ENCODE results near the gene RPL32. TPM values are rescaled to one million over a fixed set of nuclear protein-coding genes. Genes with fewer than 3 reads are reported as not detected.
A peak's percentile ranks its signal among the peaks of the same experiment; 100 is the strongest.

Gene RPL32
- total and polyA plus RNA-seq, 2 donors (not counting 1 experiment from before 2014, with no cell fraction given), result 1,244 to 1,855 TPM

GRCh38 chr3:12798559-12799179, 42.7 kb downstream of the RPL32 start:
- no peak for TF ChIP-seq EZH2 (IDR thresholded peaks at IDR 0.05; ENCODE audit: low read length, missing control alignments)
- no peak for TF ChIP-seq CTCF (conservative IDR thresholded peaks at IDR 0.05 in 1 of 2, IDR thresholded peaks at IDR 0.05 in 1 of 2; ENCODE audit: low read depth in 1 of 2, low read length in 2 of 2)
- H3K4me2 ChIP-seq (ENCODE audit: extremely low read depth, insufficient read depth, low read length), result no peak overlapping the region
- H3K9ac ChIP-seq (ENCODE audit: insufficient read depth, low read length), result no peak overlapping the region
- H3K27me3 ChIP-seq (ENCODE audit: control insufficient read depth, insufficient read depth, low read length), result no peaks in the 10 kb centered on the region
- no peaks in the 10 kb centered on the region for H3K79me2 ChIP-seq (ENCODE audit: control insufficient read depth, insufficient read depth, low read length)
- no peak overlapping the region for H3K27ac ChIP-seq (ENCODE audit: insufficient read depth, low read length)
- H4K20me1 ChIP-seq (ENCODE audit: control insufficient read depth, extremely low read depth, insufficient read depth, low read length), result no peaks in the 10 kb centered on the region
- H3K4me1 ChIP-seq (ENCODE audit: control insufficient read depth, extremely low read depth, insufficient read depth, low read length), result no peaks in the 10 kb centered on the region
- H3K4me3 ChIP-seq (replicated peaks in 1 of 4; ENCODE audit: control extremely low read depth in 1 of 4, insufficient read depth in 1 of 4, low read depth in 3 of 4, low read length in 4 of 4), result no peak overlapping the region
- DNase-seq (ENCODE audit: low read depth in 2 of 2), result no peak
- H3K36me3 ChIP-seq (ENCODE audit: control insufficient read depth, insufficient read depth, low read length), result no peaks in the 10 kb centered on the region
- no peak overlapping the region for H2AFZ ChIP-seq (ENCODE audit: low read length)
- H3K9me3 ChIP-seq (ENCODE audit: control insufficient read depth, insufficient read depth, low read depth, low read length), result no peaks in the 10 kb centered on the region

- Histone ChIP-seq H3K9ac (ENCODE audit: insufficient read depth, low read length) (no peak overlapping the region), H3K27me3 (ENCODE audit: control insufficient read depth, insufficient read depth, low read length) (no peaks in the 10 kb centered on the region), H3K4me1 (ENCODE audit: control insufficient read depth, extremely low read depth, insufficient read depth, low read length) (no peaks in the 10 kb centered on the region), H4K20me1 (ENCODE audit: control insufficient read depth, extremely low read depth, insufficient read depth, low read length) (no peaks in the 10 kb centered on the region), H3K27ac (ENCODE audit: insufficient read depth, low read length) (no peak overlapping the region), H3K36me3 (ENCODE audit: control insufficient read depth, insufficient read depth, low read length) (no peaks in the 10 kb centered on the region), H3K9me3 (ENCODE audit: control insufficient read depth, insufficient read depth, low read depth, low read length) (no peaks in the 10 kb centered on the region), H3K4me3 (replicated peaks in 1 of 4; ENCODE audit: control extremely low read depth in 1 of 4, insufficient read depth in 1 of 4, low read depth in 3 of 4, low read length in 4 of 4) (no peak overlapping the region), H2AFZ (ENCODE audit: low read length) (no peak overlapping the region), H3K4me2 (ENCODE audit: extremely low read depth, insufficient read depth, low read length) (no peak overlapping the region), H3K79me2 (ENCODE audit: control insufficient read depth, insufficient read depth, low read length) (no peaks in the 10 kb centered on the region)
- no peak for DNase-seq (ENCODE audit: low read depth in 2 of 2)
- no peak for TF ChIP-seq CTCF (conservative IDR thresholded peaks at IDR 0.05 in 1 of 2, IDR thresholded peaks at IDR 0.05 in 1 of 2; ENCODE audit: low read depth in 1 of 2, low read length in 2 of 2)
- TF ChIP-seq EZH2 (IDR thresholded peaks at IDR 0.05; ENCODE audit: low read length, missing control alignments), result no peak
Measured at GRCh38 chr3:12797892-12798558, 43.3 kb downstream of the RPL32 start.

- Histone ChIP-seq H3K4me1 (ENCODE audit: control insufficient read depth, extremely low read depth, insufficient read depth, low read length) (no peaks in the 10 kb centered on the region), H3K27me3 (ENCODE audit: control insufficient read depth, insufficient read depth, low read length) (no peaks in the 10 kb centered on the region), H2AFZ (ENCODE audit: low read length) (no peak overlapping the region), H3K9me3 (ENCODE audit: control insufficient read depth, insufficient read depth, low read depth, low read length) (no peaks in the 10 kb centered on the region), H3K4me2 (ENCODE audit: extremely low read depth, insufficient read depth, low read length) (no peak overlapping the region), H3K36me3 (ENCODE audit: control insufficient read depth, insufficient read depth, low read length) (no peaks in the 10 kb centered on the region), H3K27ac (ENCODE audit: insufficient read depth, low read length) (no peak overlapping the region), H4K20me1 (ENCODE audit: control insufficient read depth, extremely low read depth, insufficient read depth, low read length) (no peaks in the 10 kb centered on the region), H3K4me3 (replicated peaks in 1 of 4; ENCODE audit: control extremely low read depth in 1 of 4, insufficient read depth in 1 of 4, low read depth in 3 of 4, low read length in 4 of 4) (peak overlapping the region in 2 of 4 experiments; percentile 59 to 73), H3K79me2 (ENCODE audit: control insufficient read depth, insufficient read depth, low read length) (no peaks in the 10 kb centered on the region), H3K9ac (ENCODE audit: insufficient read depth, low read length) (no peak overlapping the region)
- no peak for DNase-seq (ENCODE audit: low read depth in 2 of 2)
- TF ChIP-seq EZH2 (IDR thresholded peaks at IDR 0.05; ENCODE audit: low read length, missing control alignments) (no peak), CTCF (conservative IDR thresholded peaks at IDR 0.05 in 1 of 2, IDR thresholded peaks at IDR 0.05 in 1 of 2; ENCODE audit: low read depth in 1 of 2, low read length in 2 of 2) (no peak)
Measured at GRCh38 chr3:12797124-12797891, 44.1 kb downstream of the RPL32 start.

All from fibroblast of lung (primary cell).